GM18505 (cell line): ENCODE measurements around the gene RNU1-2.
"Not testable (repeated sequence)": the region's sequence is repeated elsewhere in the genome, so short reads cannot be mapped to it uniquely, and the experiment has no call there.

Source experiments
- ATAC-seq: cut with Tn5 transposase; IDR thresholded peaks from one replicate; pipeline ENCODE4 v1.9.1; 2021; ENCODE audit not compliant: unreplicated experiment
- POLR2A ChIP-seq: IDR thresholded peaks from 4 replicates; pipeline ENCODE4 v1.6.1; 2011; ENCODE audit warnings: borderline replicate concordance; ENCODE audit not compliant: insufficient read depth, insufficient read length; ENCODE audit errors: extremely low read depth

Gene RNU1-2

GRCh38 chr1:16924919-16925477 lies 29.2 kb downstream of the RNU1-2 start:
- no peak for ATAC-seq
- no peak for TF ChIP-seq POLR2A

DNA sequence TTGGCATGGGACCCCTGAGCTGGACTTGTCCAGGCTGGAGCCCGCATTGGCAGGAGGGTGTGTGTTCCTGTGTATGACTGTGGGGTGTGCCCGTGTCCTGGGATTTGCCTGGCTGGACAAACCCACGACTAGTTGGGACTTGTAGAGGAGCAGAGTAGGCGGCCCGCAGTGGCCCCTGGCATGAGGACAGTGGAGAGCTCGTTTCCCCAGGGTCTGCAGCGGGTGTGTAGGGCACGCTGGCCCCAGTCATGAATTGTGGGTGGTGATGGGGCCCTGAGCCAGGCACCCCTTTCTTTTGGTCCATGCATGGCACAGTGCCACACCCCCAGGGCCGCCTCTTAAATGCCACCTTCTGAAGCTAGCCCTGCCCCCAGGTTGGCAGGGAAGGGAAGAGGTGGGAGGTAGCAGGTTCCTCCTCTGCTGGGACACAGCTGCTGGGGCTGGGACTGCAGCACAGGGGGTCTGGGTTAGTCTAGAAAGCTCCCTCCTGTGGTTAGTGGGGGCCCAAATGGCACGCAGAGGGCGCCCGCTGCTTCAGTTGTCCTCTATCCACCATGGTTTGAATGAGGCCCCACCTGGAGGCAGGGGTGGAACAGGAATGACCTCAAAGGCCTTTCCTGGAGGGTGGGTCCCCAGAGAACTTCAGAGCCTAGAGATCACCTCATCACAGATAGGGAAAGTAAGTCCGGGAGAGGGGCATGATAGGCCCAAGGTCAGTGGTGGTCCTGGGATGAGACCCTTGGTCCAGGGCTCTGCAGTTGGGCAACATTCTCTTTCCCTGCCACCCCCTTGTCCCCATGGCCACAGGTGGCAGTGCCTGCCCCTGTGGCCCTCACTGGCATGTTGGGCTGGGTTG lies 30.1 kb downstream of the RNU1-2 start:
- TF ChIP-seq POLR2A: no peak
- no peak for ATAC-seq

- no peak for ATAC-seq
- TF ChIP-seq POLR2A: no peak
These were observed 30.8 kb downstream of the RNU1-2 start for GRCh38 chr1:16926491-16927073.

DNA sequence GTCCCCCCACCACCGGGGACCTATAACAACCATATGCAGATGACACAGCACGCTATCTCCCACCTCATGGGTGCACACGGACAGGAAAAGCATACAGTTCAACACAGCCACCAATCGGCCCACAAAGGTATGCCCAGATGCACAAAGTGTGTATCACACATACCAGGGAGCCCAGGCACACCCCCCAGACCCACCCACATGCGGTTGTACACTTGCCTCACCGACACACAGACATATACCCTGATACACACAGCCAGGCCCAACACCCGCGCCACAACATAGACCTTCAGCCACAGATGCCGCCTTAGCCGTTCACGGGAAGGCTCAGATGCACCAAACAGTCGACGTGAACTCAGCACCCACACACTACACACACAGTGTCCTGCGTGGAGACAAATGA lies 31.5 kb downstream of the RNU1-2 start:
- ATAC-seq: no peak

DNA sequence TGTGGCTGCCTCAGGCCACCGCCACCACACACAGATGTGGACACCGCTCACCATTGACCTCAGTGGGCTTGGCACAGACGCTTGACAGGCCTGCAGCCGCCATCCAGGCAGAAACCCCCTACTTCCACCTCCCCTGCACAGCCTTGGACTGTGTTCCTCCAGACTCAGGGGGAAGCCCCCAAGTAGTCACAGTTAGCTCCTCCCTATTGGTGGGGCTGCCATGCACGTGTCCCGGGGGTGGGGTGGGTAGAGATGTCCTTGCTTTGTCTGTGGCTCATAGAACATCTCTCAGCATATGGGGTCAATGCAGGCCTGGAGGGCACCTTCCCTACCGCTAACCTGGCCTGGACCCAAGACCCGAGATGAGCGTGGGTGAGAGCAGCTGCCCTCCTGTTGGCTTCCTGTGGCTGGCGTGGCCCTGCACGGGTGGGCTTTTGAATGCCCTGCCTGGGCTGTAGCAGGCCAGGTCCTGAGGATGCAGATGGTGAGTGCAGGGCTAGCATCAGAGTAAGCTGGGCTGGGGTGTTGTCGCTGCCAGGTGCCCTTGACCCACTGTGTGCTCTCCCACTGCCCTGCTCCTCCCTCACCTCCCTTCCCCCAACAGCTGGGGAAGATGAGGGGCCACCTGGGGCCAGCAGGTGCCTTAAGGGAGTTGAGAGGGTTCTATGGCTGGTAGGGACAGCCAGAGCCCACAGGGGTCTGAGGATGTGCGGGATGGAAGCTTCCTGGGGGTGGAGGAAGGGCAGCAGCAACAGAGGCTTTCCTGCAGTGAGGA lies 32.1 kb downstream of the RNU1-2 start:
- TF ChIP-seq POLR2A: no peak
- ATAC-seq: no peak

More for the DNA sequence above, 31.5 kb downstream of the RNU1-2 start:
- TF ChIP-seq POLR2A: no peak

- not testable (repeated sequence) for ATAC-seq
These were observed 33.6 kb downstream of the RNU1-2 start for GRCh38 chr1:16929146-16930041.

DNA sequence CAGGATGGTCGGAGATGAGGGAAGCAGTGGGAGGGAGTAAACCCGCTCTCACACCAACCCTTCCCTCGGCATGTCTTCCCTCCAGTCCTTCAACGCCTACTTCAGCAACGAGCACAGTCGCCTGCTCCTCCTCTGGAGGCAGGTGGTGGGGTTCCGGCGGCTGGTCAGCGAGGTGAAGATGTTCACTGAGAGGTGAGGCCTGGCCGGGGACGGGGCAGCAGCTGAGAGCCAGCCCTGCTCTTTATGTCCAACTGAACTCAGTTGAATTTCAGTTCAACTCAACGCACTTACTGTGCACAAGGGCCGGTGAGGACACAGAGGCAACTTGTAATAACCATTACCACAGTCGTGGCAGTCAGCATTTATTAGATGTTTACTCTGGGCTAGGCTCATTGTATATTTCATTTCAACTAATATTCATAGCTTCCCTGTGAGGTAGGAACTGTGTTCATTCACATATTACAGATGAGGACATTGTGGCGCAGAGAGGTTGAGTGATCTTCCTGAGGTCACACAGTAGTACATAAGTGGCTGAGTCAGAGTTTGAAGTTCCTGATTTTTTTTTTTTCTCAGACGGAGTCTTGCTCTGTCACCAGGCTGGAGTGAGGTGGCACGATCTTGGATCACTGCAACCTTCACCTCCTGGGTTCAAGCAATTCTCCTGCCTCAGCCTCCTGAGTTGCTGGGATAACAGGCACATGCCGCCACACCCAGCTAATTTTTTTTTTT lies 35.6 kb downstream of the RNU1-2 start:
- ATAC-seq: not testable (repeated sequence)

DNA sequence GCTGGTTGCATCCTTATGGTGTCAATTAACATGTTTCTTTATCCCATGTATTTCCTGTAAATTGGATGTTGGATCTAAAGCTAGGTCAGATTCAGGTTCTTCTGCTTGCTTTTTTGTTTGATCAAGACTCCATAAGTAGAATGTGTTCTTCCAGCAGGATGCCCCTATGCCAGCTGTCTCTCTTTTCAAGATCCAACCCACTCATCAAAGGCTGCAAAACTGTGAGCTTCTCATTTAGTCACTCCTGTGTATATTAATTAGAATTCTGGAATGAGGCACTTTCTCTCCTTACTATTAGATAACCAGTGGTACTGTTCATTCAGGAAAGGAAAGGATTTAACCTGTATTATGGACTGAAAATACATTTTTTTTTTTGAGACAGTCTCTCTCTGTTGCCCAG lies 38.2 kb downstream of the RNU1-2 start:
- ATAC-seq: not testable (repeated sequence)

- not testable (repeated sequence) for ATAC-seq
These were observed 40.8 kb downstream of the RNU1-2 start for GRCh38 chr1:16936580-16936979.

GRCh38 chr1:16938351-16939321 lies 42.9 kb downstream of the RNU1-2 start:
- ATAC-seq: no peak
- TF ChIP-seq POLR2A: no peak

DNA sequence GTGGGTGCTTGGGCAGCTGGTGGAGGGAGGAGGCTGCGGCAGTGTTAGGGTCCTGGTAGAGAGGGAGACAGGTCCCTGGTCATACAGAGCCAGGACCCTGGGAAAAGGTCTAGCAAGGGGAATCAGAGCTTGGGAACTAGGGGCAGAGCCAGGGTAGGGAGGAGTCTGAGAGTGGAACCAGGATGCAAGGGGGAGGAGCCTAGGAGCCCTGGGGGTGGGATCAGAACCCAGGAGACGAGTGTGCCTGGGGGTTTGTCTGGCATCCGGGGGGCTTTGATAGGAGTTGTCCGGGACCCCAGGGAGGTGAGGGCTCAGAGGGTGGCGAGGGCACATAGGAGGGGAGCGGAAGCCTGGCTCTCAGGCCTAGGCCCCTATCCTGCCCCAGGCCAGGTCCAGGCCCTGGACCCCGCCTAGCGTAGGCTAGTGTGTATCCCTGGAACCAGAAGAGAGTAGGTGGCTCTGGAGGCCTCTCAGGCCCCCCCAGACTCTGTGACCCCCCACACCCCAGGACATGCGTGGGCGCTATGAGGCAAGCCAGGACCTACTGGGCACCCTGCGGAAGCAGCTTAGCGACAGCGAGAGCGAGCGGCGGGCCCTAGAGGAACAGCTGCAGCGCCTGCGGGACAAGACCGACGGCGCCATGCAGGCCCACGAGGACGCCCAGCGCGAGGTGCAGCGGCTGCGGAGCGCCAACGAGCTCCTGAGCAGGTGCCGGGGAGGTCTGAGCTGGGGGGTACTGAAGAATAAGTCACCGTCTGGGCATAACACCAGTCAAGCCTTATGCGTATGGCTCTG lies 43.8 kb downstream of the RNU1-2 start:
- not testable (repeated sequence) for ATAC-seq
